ENCODE measurements around the gene KIAA1958. TPM values are rescaled to one million over a fixed set of nuclear protein-coding genes. Genes with fewer than 3 reads are reported as not detected.

The KIAA1958 gene
- total and polyA plus RNA-seq, 8 donors = 1.4 to 11.8 (median 5.6) TPM

GRCh38 chr9:112552229-112553056, 65.8 kb downstream of the KIAA1958 start:
- Histone ChIP-seq H3K27me3 (no peaks in the 10 kb centered on the region), H3K9me3 (no peaks in the 10 kb centered on the region), H3K36me3 (no peaks in the 10 kb centered on the region), H3K4me1 (peaks cover 9 to 51% (median 37%) of the 10 kb centered on the region in 3 donors), H3K27ac (peak overlapping the region in 2 of 4 donors; percentile 37 to 68), H3K4me3 (no peak overlapping the region)
- intact Hi-C loops (cut with DNase I) = no loop called here
- 68 to 71% methylated on average over 9 of the region's 9 CpGs for WGBS, 2 donors
- FAIRE-seq (no peak), DNase-seq (no peak), ATAC-seq (peak in 2 of 4 donors; percentile 2 to 34)
- TF ChIP-seq CTCF (IDR thresholded peaks at IDR 0.05) = no peak

- peaks cover 9 to 48% (median 37%) of the 10 kb centered on the region in 3 donors for H3K4me1 ChIP-seq
- H3K4me3 ChIP-seq = no peak overlapping the region
- intact Hi-C loops (cut with DNase I) = no loop called here
- no peak for TF ChIP-seq CTCF (IDR thresholded peaks at IDR 0.05)
- DNase-seq (peak in 3 of 6 donors; percentile 29 to 69 (median 30)), ATAC-seq (peak; percentile 48 to 73 (median 58)), FAIRE-seq (no peak)
- no peaks in the 10 kb centered on the region for H3K27me3 ChIP-seq
- peak overlapping the region in 2 of 4 donors; percentile 33 to 35 for H3K27ac ChIP-seq
- 24 to 26% methylated on average over 2 of the region's 2 CpGs for WGBS, 2 donors
- H3K9me3 ChIP-seq = no peaks in the 10 kb centered on the region
- no peaks in the 10 kb centered on the region for H3K36me3 ChIP-seq
Observed at GRCh38 chr9:112553256-112553826, 66.7 kb downstream of the KIAA1958 start.

- Histone ChIP-seq H3K27me3 (no peaks in the 10 kb centered on the region), H3K4me1 (peaks cover 9 to 44% (median 37%) of the 10 kb centered on the region in 3 donors), H3K9me3 (no peaks in the 10 kb centered on the region), H3K4me3 (no peak overlapping the region), H3K27ac (peak overlapping the region in 2 of 4 donors; percentile 33 to 35), H3K36me3 (no peaks in the 10 kb centered on the region)
- FAIRE-seq (no peak), DNase-seq (no peak), ATAC-seq (no peak)
- intact Hi-C loops (cut with DNase I) = no loop called here
- 59 to 86% methylated on average over 1 of the region's 1 CpG for WGBS, 2 donors
- no peak for TF ChIP-seq CTCF (IDR thresholded peaks at IDR 0.05)
Observed at GRCh38 chr9:112554516-112554915, 67.9 kb downstream of the KIAA1958 start.

GRCh38 chr9:112555101-112555643, 68.5 kb downstream of the KIAA1958 start:
- no peak for DNase-seq
- no peak for FAIRE-seq
- no peak for TF ChIP-seq CTCF (IDR thresholded peaks at IDR 0.05)
- ATAC-seq = no peak
- no peak overlapping the region for H3K4me3 ChIP-seq
- H3K9me3 ChIP-seq = no peaks in the 10 kb centered on the region
- no peaks in the 10 kb centered on the region for H3K36me3 ChIP-seq
- H3K4me1 ChIP-seq = peaks cover 9 to 37% (median 32%) of the 10 kb centered on the region in 3 donors
- intact Hi-C loops (cut with DNase I) = no loop called here
- no peak overlapping the region for H3K27ac ChIP-seq
- 95 to 97% methylated on average over 3 of the region's 3 CpGs for WGBS, 2 donors
- no peaks in the 10 kb centered on the region for H3K27me3 ChIP-seq
